ENCODE measurements around the gene TOLLIP. TPM values are rescaled to one million over a fixed set of nuclear protein-coding genes. Genes with fewer than 3 reads are reported as not detected.

The TOLLIP gene
- total and polyA plus RNA-seq, 5 donors: 32.6 to 53.6 (median 45.1) TPM

- H3K27ac ChIP-seq (ENCODE audit: low read length): no peak overlapping the region
- no peaks in the 10 kb centered on the region for H3K9me3 ChIP-seq (ENCODE audit: control insufficient read depth, low read length)
- intact Hi-C loops (cut with DNase I): no loop called here
- H3K27me3 ChIP-seq (ENCODE audit: control insufficient read depth, insufficient read depth): no peaks in the 10 kb centered on the region
- H3K4me3 ChIP-seq (ENCODE audit: low read length): no peak overlapping the region
- H3K4me1 ChIP-seq (ENCODE audit: control insufficient read depth, insufficient read depth, low read length): no peaks in the 10 kb centered on the region
- 77% methylated on average over 41 of the region's 41 CpGs for WGBS
- peak; percentile 12 to 55 (median 53) for DNase-seq
- no peak for ATAC-seq
Observed at GRCh38 chr11:1226226-1226985, 83.0 kb downstream of the TOLLIP start.

GRCh38 chr11:1225386-1226225 is 83.8 kb downstream of the TOLLIP start:
- no peak for ATAC-seq
- H3K4me1 ChIP-seq (ENCODE audit: control insufficient read depth, insufficient read depth, low read length): no peaks in the 10 kb centered on the region
- 82% methylated on average over 29 of the region's 29 CpGs for WGBS
- intact Hi-C loops (cut with DNase I): no loop called here
- no peaks in the 10 kb centered on the region for H3K9me3 ChIP-seq (ENCODE audit: control insufficient read depth, low read length)
- H3K4me3 ChIP-seq (ENCODE audit: low read length): no peak overlapping the region
- H3K27me3 ChIP-seq (ENCODE audit: control insufficient read depth, insufficient read depth): no peaks in the 10 kb centered on the region
- no peak overlapping the region for H3K27ac ChIP-seq (ENCODE audit: low read length)
- peak; percentile 9 to 38 (median 32) for DNase-seq

- Histone ChIP-seq H3K27me3 (ENCODE audit: control insufficient read depth, insufficient read depth) (no peaks in the 10 kb centered on the region), H3K9me3 (ENCODE audit: control insufficient read depth, low read length) (no peaks in the 10 kb centered on the region), H3K4me1 (ENCODE audit: control insufficient read depth, insufficient read depth, low read length) (no peaks in the 10 kb centered on the region), H3K4me3 (ENCODE audit: low read length) (no peak overlapping the region), H3K27ac (ENCODE audit: low read length) (no peak overlapping the region)
- intact Hi-C loops (cut with DNase I): no loop called here
- no peak for ATAC-seq
- peak; percentile 12 to 59 (median 41) for DNase-seq
- whole genome bisulfite sequencing: 57% methylated on average over 27 of the region's 27 CpGs
Observed at GRCh38 chr11:1224491-1225385, 84.7 kb downstream of the TOLLIP start.

Small RNAs within 50 kb of the gene (microRNA-seq; reads per million reads assigned to microRNA genes)
- gene MIR6744: 0 reads per million in 2 donors

Other genes starting within 250 kb of the TOLLIP start
- under 1 TPM in 1 of 4 donors, not detected in 3; 0.03 TPM for gene MUC2, start 234.8 kb downstream of the TOLLIP start, total RNA-seq
- gene MUC2, start 234.8 kb downstream of the TOLLIP start, polyA plus RNA-seq: 0.02 TPM
- gene MUC5AC, start 151.7 kb downstream of the TOLLIP start, total RNA-seq: not detected
- gene MUC5AC, start 151.7 kb downstream of the TOLLIP start, polyA plus RNA-seq: not detected
- gene MUC5B, start 86.6 kb downstream of the TOLLIP start, total RNA-seq: not detected
- gene MUC5B, start 86.6 kb downstream of the TOLLIP start, polyA plus RNA-seq: under 0.01 TPM
- gene BRSK2, start 80.3 kb upstream of the TOLLIP start, total RNA-seq: 1 to 10 TPM in 2 of 4 donors, under 1 TPM in 2; 0.61 to 2.3 (median 1.4) TPM
- gene BRSK2, start 80.3 kb upstream of the TOLLIP start, polyA plus RNA-seq: 2.3 TPM
- gene MOB2, start 177.1 kb upstream of the TOLLIP start, total RNA-seq: 10 to 100 TPM; 35.0 to 45.0 (median 42.0) TPM
- 40.0 TPM for gene MOB2, start 177.1 kb upstream of the TOLLIP start, polyA plus RNA-seq